Brain microvascular endothelial cell (primary cell): ENCODE measurements around the gene ENDOU.

Source experiments
- DNase-seq: peaks from one replicate; pipeline ENCODE4 v3.0.0-alpha.2; 2020
- H3K27ac ChIP-seq: fragments of 250-450 bp; sonication (Bioruptor Pico); 2 replicates; pipeline ENCODE4 v1.5.1; 2020; ENCODE audit warnings: mild to moderate bottlenecking, moderate library complexity
- H3K27me3 ChIP-seq: fragments of 250-450 bp; sonication (Bioruptor Pico); replicated peaks from 2 replicates; pipeline ENCODE4 v1.5.1; 2020; ENCODE audit warnings: mild to moderate bottlenecking
- H3K36me3 ChIP-seq: fragments of 250-450 bp; sonication (Bioruptor Pico); replicated peaks from 2 replicates; pipeline ENCODE4 v1.5.1; 2020; ENCODE audit warnings: mild to moderate bottlenecking
- H3K4me3 ChIP-seq: 2 replicates; pipeline ENCODE4 v1.5.1; 2011; ENCODE audit warnings: low read depth, mild to moderate bottlenecking, control low read depth, low read length, moderate library complexity
- CTCF ChIP-seq: IDR thresholded peaks from 2 replicates; pipeline ENCODE4 v1.5.1; 2011; ENCODE audit warnings: low read depth, mild to moderate bottlenecking, moderate library complexity, low read length, control low read depth, inconsistent platforms; ENCODE audit errors: missing control alignments
- in situ Hi-C: cut with HindIII; loops from 2 replicates; pipeline ENCODE4 v1.10.0; 2017; ENCODE audit warnings: low sequenced_read_pairs, low pct_ligation_motif_present

The ENDOU gene

DNA sequence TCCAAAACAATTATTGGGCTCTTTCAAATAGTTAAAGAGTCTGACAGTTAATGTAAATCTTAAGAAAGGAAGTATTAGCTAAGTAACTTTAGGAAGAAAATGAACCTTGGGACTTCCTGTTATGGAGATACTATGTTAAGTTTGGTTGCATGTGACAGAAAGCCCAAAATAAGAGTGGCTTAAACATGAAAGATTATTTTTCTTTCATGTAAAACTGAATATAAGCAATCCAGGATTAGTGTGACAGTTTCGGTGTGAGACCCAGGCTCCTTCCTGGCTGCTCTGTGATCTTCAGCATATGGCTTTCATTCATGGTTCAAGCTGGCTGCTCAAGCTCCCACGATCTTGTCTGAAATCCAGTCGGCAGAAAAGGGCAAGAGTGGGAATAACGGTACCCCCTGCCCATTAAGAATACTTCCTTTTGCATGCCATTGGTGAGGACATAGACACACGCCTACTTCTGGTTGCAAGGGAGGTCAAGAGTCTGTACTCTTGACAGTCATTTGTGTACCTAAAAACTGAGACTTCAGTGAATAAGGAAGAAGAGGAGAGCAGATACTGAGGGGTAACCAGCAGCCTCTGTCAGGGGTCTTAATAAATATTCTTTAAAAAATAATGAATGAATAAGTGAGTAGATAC is 17.3 kb downstream of the ENDOU start:
- H3K27me3 ChIP-seq: no peaks in the 10 kb centered on the region
- peaks cover 2% of the 10 kb centered on the region for H3K36me3 ChIP-seq
- TF ChIP-seq CTCF: no peak
- no peak overlapping the region for H3K4me3 ChIP-seq
- no peak overlapping the region for H3K27ac ChIP-seq
- in situ Hi-C loops: no loop called here
- no peak for DNase-seq

DNA sequence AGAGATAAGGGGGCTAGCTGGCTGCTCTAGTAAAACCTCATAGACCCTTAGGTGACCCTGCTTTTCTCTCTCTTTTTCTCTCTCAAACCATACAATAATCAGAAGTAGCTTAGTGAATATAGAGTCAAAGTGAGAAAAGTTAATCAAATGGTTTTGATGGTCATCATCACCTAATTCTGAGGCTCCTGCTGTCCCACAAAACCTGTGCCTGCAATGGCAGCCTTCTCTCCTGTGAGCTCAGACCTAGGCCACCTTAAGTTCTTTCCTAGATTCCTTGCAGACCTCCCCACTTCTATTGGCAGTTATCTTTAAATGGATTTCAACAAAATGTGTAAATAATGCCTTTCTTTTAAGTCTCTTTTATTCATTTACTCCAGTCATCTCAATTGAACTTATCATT is 17.9 kb downstream of the ENDOU start:
- in situ Hi-C loops: no loop called here
- DNase-seq: no peak
- H3K4me3 ChIP-seq: no peak overlapping the region
- TF ChIP-seq CTCF: no peak
- H3K27me3 ChIP-seq: no peaks in the 10 kb centered on the region
- peaks cover 2% of the 10 kb centered on the region for H3K36me3 ChIP-seq
- no peak overlapping the region for H3K27ac ChIP-seq

GRCh38 chr12:47705566-47706425 is 19.5 kb downstream of the ENDOU start, which contains the start of gene RPAP3:
TSS of gene RPAP3 (minus strand) at chr12:47706030. CDS start at chr12:47702840, 3,190 bp downstream.
- DNase-seq: peak; percentile 87
- in situ Hi-C loops: no loop called here
- peak within 1 kb of the TSS; percentile 83 for H3K4me3 ChIP-seq
- peaks cover 3% of the 10 kb centered on the region for H3K36me3 ChIP-seq
- peak; percentile 68 for TF ChIP-seq CTCF
- peak within 1 kb of the TSS; percentile 83 for H3K27ac ChIP-seq
- H3K27me3 ChIP-seq: no peaks in the 10 kb centered on the region

- in situ Hi-C loops: no loop called here
Observed at GRCh38 chr12:47705229-47705565, 20.1 kb downstream of the ENDOU start.

GRCh38 chr12:47704719-47705118 is 20.6 kb downstream of the ENDOU start:
- TF ChIP-seq CTCF: no peak
- in situ Hi-C loops: no loop called here
- peaks cover 10% of the 10 kb centered on the region for H3K36me3 ChIP-seq
- H3K27ac ChIP-seq: no peak overlapping the region
- peak overlapping the region; percentile 83 for H3K4me3 ChIP-seq
- no peaks in the 10 kb centered on the region for H3K27me3 ChIP-seq
- no peak for DNase-seq

More at GRCh38 chr12:47705229-47705565, 20.1 kb downstream of the ENDOU start:
- TF ChIP-seq CTCF: no peak
- Histone ChIP-seq H3K36me3 (peaks cover 8% of the 10 kb centered on the region), H3K4me3 (peak overlapping the region; percentile 83), H3K27me3 (no peaks in the 10 kb centered on the region), H3K27ac (peak overlapping the region; percentile 83)
- no peak for DNase-seq
